HG02840 (cell line): Measurements from ENCODE around the gene LDLR.

ENCODE experiments used
- ATAC-seq: cut with Tn5 transposase; IDR thresholded peaks from one replicate; pipeline ENCODE4 v1.9.1; 2021; ENCODE audit warnings: mild to moderate bottlenecking, moderate library complexity, moderate number of reproducible peaks; ENCODE audit not compliant: unreplicated experiment, low FRiP score

The LDLR gene

GRCh38 chr19:11089254-11090013 is at the start of gene LDLR:
Gene LDLR, plus strand, starts transcription at chr19:11089463. Its CDS starts 86 bp downstream, at chr19:11089549.
- no peak for ATAC-seq

- no peak for ATAC-seq
Observed at GRCh38 chr19:11041194-11041593, 48.1 kb upstream of the LDLR start.

GRCh38 chr19:11041966-11042627 is 47.2 kb upstream of the LDLR start:
- no peak for ATAC-seq

GRCh38 chr19:11044431-11044830 is 44.8 kb upstream of the LDLR start:
- ATAC-seq: no peak

GRCh38 chr19:11045536-11045935 is 43.7 kb upstream of the LDLR start:
- no peak for ATAC-seq

- ATAC-seq: no peak
Observed at GRCh38 chr19:11046605-11047354, 42.5 kb upstream of the LDLR start.

- no peak for ATAC-seq
Observed at GRCh38 chr19:11047866-11048265, 41.4 kb upstream of the LDLR start.

GRCh38 chr19:11050323-11051114 is 38.7 kb upstream of the LDLR start:
- ATAC-seq: no peak

GRCh38 chr19:11053817-11054195 is 35.5 kb upstream of the LDLR start:
- no peak for ATAC-seq

- no peak for ATAC-seq
Observed at GRCh38 chr19:11054200-11054599, 35.1 kb upstream of the LDLR start.

- no peak for ATAC-seq
Observed at GRCh38 chr19:11054628-11055027, 34.6 kb upstream of the LDLR start.

GRCh38 chr19:11058246-11059030 is 30.8 kb upstream of the LDLR start:
- ATAC-seq: no peak

GRCh38 chr19:11059511-11060358 is 29.5 kb upstream of the LDLR start:
- no peak for ATAC-seq

GRCh38 chr19:11061952-11062351 is 27.3 kb upstream of the LDLR start:
- no peak for ATAC-seq

GRCh38 chr19:11063434-11063833 is 25.8 kb upstream of the LDLR start:
- no peak for ATAC-seq

- ATAC-seq: no peak
Observed at GRCh38 chr19:11064831-11065303, 24.4 kb upstream of the LDLR start.

- ATAC-seq: no peak
Observed at GRCh38 chr19:11066326-11066725, 22.9 kb upstream of the LDLR start.

GRCh38 chr19:11067356-11068113 is 21.7 kb upstream of the LDLR start:
- no peak for ATAC-seq
